Activated CD8-positive, alpha-beta memory T cell treated with anti-CD3 and anti-CD28 coated beads for 1 hour (primary cell): ENCODE results near the gene LRP10.
A peak's percentile ranks its signal among the peaks of the same experiment; 100 is the strongest.

Source experiments
- DNase-seq, 2 donors: peaks; one replicate each; pipeline ENCODE4 v3.0.0-alpha.2; 2020; ENCODE audit warnings: low read depth in 1 of 2; ENCODE audit errors: extremely low read depth in 1 of 2

The LRP10 gene

DNA sequence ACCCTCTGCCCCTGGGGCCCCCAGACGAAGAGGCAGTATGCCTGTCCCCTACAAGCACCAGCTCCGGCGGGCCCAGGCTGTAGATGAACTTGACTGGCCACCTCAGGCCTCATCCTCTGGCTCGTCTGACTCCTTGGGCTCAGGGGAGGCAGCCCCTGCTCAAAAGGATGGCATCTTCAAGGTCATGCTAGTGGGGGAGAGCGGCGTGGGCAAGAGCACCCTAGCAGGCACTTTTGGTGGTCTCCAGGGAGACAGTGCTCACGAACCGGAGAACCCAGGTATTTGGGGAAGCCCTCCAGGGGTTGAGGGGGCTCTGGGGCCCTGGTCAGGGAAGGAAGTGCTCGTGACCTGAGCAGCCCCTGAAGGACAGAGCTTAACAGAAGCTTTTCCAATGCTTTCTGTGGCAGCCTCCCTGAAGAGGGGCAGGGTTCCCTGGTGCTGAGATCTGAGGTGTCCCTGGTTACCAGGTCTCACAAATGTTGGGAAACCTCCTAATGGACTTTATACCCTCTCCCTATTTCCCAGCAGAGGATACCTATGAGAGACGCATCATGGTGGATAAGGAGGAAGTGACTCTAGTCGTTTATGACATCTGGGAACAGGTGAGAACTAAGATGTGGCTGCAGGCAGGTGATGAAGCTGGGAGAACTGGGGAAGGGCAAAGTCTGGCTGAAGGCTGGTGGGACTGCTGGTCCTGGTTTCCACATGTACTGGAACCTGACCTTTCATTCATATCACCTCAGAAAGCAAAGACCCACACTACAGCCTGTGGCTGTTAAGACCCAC, 13.4 kb downstream of the LRP10 start:
- DNase-seq, result no peak

DNA sequence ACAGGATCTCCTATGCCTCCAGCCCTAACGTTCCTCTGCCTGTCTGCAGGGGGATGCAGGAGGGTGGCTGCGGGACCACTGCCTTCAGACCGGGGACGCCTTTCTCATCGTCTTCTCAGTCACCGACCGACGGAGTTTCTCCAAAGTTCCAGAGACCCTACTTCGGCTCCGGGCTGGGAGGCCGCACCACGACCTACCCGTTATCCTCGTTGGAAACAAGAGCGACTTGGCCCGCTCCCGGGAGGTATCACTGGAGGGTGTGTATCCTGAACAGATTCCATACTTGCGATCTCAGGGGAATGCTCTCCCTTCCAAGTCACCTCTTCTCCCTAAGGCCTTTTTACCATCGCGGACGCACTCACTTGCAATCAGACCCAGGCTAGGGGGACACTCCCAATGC, 14.4 kb downstream of the LRP10 start:
- no peak for DNase-seq

GRCh38 chr14:22886500-22887259, 15.1 kb downstream of the LRP10 start:
- peak; percentile 21 to 57 for DNase-seq

DNA sequence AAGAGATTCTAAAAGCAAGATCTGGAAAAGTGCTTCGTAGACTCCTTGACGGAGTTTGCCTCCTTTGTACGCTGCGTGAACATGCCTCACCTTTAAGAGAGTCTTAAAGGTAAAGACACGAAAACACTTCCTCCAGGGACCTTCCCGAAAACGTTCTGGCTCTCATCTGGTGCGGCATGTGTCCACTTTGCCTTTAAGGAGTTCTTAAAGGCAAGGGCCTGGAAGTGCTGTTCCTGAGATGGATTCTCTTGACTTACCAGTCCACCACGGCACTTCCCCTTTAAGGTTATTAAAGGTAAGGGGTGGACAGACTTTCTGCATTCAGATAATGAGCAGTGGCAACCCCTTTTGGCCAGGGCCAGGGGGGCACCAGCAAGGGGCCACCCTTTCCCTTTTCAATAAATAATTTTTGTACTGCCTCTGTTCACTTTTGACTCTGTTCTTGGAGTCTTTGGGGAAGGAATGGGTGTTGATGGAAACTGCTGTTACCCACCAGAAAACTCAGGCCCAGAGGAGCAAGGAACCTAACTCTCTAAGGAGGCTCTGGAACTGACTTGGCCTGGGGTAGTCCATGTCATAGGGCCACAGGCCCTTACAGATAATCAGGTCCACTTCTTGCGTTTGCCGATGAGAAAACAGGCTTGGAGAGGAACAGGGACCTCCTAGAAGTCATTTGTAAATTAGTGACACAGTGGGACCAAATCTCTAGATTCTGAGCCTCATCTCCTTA, 15.9 kb downstream of the LRP10 start:
- no peak for DNase-seq

DNA sequence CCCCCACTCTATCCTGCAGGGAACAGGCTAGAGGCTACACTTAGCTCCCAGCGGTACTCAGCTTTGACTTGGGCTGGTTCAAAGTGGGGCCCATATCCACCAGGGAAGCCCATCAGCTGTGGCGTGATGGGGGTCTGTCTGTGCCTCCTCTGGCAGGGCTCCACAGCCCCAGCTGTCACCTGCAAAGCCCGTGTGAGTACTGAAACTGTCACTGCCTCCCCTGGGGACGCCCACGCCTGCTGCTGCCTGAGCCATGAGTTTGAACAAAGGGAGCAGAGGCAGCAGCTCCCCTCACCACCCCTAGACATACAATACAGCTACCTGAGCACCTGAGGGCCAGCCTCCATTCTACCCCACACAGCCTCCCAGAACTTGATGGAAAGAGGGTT, 16.4 kb downstream of the LRP10 start:
- DNase-seq, result peak in 1 of 2 donors; percentile 17

DNA sequence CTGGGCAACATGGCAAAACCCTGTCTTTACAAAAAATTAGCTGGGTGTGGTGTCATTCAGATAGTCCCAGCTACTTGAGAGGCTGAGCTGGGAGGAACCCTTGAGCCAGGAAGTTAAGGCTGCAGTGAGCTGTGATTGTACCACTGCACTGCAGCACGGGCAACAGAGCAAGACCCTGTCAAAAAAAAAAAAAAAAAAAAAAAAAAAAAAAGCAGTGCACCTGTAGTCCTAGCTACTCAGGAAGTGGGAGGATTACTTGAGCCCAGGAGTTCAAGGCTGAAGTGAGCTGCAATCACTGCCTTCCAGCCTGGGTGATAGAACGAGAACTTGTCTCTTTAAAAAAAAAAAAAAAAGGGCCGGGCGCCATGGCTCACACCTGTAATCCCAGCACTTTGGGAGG, 17.1 kb downstream of the LRP10 start:
- no peak for DNase-seq

DNA sequence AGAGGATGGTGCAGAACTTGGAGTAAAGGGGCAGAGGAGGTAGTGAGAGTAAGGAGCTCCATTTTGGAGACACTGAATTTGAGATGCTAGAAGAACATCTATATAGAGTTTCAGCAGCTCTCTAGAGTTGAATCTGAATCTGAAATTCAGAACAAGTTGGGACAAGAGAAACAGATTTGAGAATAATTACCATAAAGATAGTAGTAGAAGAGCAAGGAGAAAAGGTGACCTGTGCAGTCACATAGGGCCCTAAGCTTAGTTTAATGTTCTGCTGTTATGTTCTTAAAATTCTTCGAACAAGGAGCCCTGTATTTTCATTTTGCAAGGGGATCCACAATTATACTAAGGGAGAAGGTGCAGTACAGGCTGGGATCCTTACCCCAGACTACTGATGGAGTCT, 18.9 kb downstream of the LRP10 start:
- no peak for DNase-seq

GRCh38 chr14:22892488-22892887, 20.9 kb downstream of the LRP10 start:
- no peak for DNase-seq

- DNase-seq, result no peak
Measured at GRCh38 chr14:22893706-22894105, 22.2 kb downstream of the LRP10 start.

DNA sequence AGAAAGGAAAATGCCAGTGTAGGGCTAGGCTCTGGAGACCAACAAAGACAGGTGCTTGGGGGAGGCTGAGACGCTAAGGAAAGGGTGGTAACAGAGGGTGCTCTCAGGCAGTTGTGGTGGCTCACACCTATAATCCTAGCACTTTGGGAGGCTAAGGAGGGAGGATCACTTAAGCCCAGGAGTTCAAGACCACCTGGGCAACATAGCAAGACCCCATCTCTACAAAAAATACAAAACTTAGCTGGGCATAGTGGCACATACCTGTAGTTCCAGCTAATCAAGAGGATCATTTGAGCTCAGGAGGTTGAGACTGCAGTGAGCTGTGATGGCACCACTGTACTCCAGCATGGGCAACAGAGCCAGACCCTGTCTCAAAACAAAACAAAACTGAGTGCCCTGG, 23.9 kb downstream of the LRP10 start:
- no peak for DNase-seq

- no peak for DNase-seq
Measured at GRCh38 chr14:22896356-22896755, 24.8 kb downstream of the LRP10 start.

GRCh38 chr14:22896760-22897159, 25.2 kb downstream of the LRP10 start:
- no peak for DNase-seq

GRCh38 chr14:22897357-22897756, 25.8 kb downstream of the LRP10 start:
- no peak for DNase-seq

DNA sequence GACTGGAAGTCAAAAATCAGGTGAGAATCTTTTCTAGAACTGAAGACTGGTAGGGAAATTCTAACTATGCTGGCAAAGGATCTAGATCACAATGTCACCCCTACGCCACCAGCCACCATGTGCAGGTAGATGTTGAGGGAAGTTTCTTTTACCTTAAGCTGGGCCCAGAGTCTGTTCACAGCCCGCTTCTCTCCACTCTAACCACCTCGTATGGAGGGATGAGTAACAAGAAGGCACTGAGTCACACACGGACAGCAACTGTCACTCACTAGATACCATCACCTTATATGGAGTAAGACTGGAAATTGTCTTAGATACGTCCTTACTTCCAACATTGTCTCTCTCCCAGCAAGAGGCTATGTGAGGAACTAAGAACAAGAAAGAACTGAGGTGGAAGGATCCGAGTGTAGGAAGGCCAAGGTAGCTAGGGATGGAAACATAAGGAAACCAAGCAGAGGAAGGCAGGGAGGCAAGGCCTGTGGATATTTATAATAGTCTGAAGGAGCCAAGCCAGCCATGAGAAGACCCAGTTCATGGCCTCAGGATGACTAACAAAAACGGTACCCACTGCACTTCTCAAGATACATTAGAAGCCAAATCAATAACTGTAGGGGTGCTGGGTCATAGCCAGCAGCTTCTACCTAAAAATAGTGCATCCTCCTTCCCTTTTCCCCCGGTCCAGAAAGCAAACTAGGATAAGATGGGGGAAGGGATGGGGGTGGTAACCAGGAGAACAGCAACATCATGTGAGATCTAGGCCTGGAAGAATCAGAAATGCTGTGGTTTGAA, 27.0 kb downstream of the LRP10 start:
- DNase-seq, result no peak

DNA sequence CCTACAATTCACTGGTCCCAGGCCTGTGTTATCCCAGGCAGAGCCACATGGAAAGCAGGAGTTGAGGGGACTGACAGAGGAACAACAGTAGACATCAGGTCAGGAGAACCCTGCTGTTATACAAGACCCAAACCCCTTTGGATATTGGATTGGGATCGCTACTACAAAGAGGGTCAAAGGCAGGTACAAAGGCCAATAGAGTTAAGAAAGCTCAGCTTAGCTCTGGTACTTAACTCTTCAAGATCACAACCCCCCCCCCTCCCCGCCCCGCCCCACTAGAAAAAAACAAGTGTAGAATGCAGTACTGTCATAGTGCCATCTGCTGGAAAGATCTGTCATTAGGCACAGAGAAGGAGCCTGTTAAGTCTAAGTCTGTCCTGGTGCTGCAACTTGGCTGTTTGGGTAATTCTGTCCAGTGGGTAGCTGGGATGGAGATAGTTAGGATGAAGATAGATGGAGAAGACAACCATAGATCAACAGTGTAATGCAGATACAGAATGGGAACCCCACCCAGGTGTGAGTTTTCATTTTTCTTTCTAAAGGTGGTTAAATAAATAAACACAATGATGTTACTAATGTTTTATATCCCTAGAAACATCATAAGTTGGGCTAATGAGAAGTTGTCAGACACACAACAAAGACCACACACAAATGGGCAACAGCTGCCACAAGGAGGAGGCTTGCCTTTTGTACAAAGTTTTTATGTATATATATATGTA, 28.7 kb downstream of the LRP10 start:
- DNase-seq, result peak in 1 of 2 donors; percentile 24

DNA sequence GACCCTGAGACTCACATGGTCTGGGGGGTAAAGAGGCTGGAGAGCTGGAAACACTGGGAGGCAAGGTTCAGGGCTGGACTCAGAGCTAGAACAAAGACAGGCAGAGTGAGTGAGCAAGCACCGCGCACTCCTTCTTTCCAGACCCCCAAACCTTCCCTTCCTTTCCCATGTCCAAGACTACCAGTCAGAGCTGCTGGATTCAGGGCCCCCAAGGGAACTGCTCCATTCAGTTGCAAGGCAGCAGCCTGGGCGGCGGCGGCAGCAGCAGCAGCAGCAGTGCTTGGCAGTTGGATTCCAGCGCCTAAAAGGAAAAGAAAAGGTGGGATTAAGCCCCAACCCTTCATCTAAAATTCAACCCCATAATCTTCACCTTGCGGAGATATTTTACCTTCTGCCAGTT, 30.3 kb downstream of the LRP10 start:
- DNase-seq, result no peak

GRCh38 chr14:22903742-22904087, 32.2 kb downstream of the LRP10 start:
- DNase-seq, result no peak

DNA sequence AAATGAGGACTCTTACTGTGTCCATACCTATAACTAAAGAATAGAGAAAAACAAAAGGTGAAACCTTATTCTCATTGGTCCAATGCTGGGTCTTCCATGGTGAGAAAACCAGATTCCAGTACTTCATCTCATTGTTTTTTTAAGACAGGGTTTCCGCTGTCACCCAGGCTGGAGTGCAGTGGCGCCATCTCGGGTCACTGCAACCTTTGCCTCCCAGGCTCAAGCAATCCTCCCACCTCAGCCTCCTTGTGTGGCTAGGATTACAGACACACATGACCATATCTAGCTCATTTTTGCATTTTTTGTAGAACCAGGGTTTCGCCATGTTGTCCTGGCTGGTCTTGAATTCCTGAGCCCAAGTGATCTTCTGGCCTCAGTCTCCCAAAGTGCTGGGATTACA, 34.1 kb downstream of the LRP10 start:
- no peak for DNase-seq

GRCh38 chr14:22906073-22906472, 34.5 kb downstream of the LRP10 start:
- no peak for DNase-seq

- no peak for DNase-seq
Measured at GRCh38 chr14:22907429-22907828, 35.9 kb downstream of the LRP10 start.
